Stimulated activated CD4-positive, alpha-beta T cell treated with anti-CD3 and anti-CD28 coated beads, Interleukin-1b, Interleukin-23, amount 100 ng/mL, for 4 hours (primary cell): ENCODE data around the gene TOX3.

ENCODE experiments used
- DNase-seq, 2 donors: peaks; one replicate each; pipeline ENCODE4 v3.0.0-alpha.2; 2020; ENCODE audit warnings: low read depth in 2 of 2

Gene TOX3

GRCh38 chr16:52398021-52398420, 148.9 kb downstream of the TOX3 start:
- DNase-seq = no peak

DNA sequence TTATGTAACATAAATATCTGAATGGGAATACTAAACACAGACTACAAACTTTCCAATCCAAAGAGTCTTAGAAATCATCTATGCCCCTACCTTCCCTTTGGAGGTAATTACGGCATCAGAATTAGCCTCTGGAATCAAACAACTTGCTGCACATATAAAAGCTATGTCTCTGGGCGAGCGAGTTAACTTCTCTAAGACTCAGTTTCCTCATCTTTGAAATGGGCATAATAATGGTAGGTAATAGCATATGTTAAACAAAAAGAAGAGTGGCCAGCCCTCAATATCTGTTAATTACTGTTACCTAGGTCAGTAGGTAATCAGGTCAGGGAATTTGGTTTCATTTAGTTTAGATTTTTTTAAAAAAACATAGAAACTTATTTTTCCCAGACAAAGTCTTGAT, 153.5 kb downstream of the TOX3 start:
- no peak for DNase-seq

DNA sequence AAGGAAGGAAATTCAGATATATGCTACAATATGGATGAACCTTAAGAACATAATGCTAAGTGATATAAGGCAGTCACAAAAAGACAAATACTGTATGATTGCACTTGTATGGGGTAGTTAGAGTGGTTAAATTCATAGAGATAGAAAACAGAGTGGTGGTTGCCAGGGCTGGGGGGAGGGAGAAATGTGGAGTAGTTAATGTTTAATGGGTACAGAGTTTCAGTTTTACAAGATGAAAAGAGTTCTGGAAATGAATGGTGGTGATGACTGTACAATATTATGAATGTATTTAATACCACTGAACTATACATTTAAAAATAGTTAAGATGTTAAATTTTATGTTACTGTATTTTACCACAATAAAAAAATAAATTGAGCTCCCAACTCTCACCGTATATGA, 157.9 kb downstream of the TOX3 start:
- DNase-seq = no peak
